ENCODE results near the gene OBSCN. TPM values are rescaled to one million over a fixed set of nuclear protein-coding genes. Genes with fewer than 3 reads are reported as not detected.

OBSCN gene
- total and polyA plus RNA-seq, 4 donors, result 0.54 to 5.6 (median 2.7) TPM

GRCh38 chr1:228417483-228418203, 209.8 kb downstream of the OBSCN start:
- no peak overlapping the region for H3K4me3 ChIP-seq (ENCODE audit: low read depth in 1 of 3, low read length in 3 of 3)

More at GRCh38 chr1:228417483-228418203, 209.8 kb downstream of the OBSCN start:
- no peak for DNase-seq (ENCODE audit: low spot score)
- TF ChIP-seq YY1 (IDR thresholded peaks at IDR 0.05) (no peak), CTCF (IDR thresholded peaks at IDR 0.05; ENCODE audit: low read depth, low read length, missing input control) (no peak), ZBTB33 (IDR thresholded peaks at IDR 0.05) (no peak), HNF4A (conservative IDR thresholded peaks at IDR 0.05) (no peak), GABPA (IDR thresholded peaks at IDR 0.05 in 1 of 2, conservative IDR thresholded peaks at IDR 0.05 in 1 of 2) (no peak), RAD21 (IDR thresholded peaks at IDR 0.05) (no peak), EGR1 (IDR thresholded peaks at IDR 0.05; ENCODE audit: low read depth in 2 of 2) (no peak), TAF1 (conservative IDR thresholded peaks at IDR 0.05) (no peak), ATF3 (IDR thresholded peaks at IDR 0.05) (no peak), RXRA (IDR thresholded peaks at IDR 0.05) (no peak), JUND (IDR thresholded peaks at IDR 0.05) (no peak), MAX (IDR thresholded peaks at IDR 0.05) (no peak), REST (IDR thresholded peaks at IDR 0.05) (no peak)
- Histone ChIP-seq H3K27me3 (ENCODE audit: control insufficient read depth in 4 of 4, insufficient read depth in 4 of 4, low read length in 3 of 4) (peaks cover 0 to 12% (median 3%) of the 10 kb centered on the region in 4 donors), H3K27ac (ENCODE audit: low read depth in 1 of 2, low read length in 2 of 2) (no peak overlapping the region), H3K9me3 (ENCODE audit: control insufficient read depth in 4 of 4, low read length in 3 of 4) (no peaks in the 10 kb centered on the region), H3K4me1 (ENCODE audit: control insufficient read depth in 4 of 4, insufficient read depth in 4 of 4, low read length in 3 of 4) (peaks cover 0 to 4% (median 1%) of the 10 kb centered on the region in 4 donors), H3K36me3 (ENCODE audit: control insufficient read depth in 4 of 4, insufficient read depth in 3 of 4, low read depth in 1 of 4, low read length in 3 of 4) (no peaks in the 10 kb centered on the region), H3K9ac (ENCODE audit: low read depth in 1 of 2, low read length in 2 of 2) (no peak overlapping the region)
- 92% methylated on average over 7 of the region's 7 CpGs for WGBS
